Natural killer cell (primary cell): Measurements from ENCODE around the gene MYD88. TPM values are rescaled to one million over a fixed set of nuclear protein-coding genes. Genes with fewer than 3 reads are reported as not detected.

Experiments used
- ATAC-seq, 3 donors: fragments of 150-1000 bp in 2 of 3; fragments of 200-7000 bp in 1 of 3; cut with Tn5 transposase; 1 replicate in 1 of 3; 2 replicates in 2 of 3; pipeline ENCODE4 v1.10.0; 2021; ENCODE audit warnings: mild to moderate bottlenecking in 2 of 3, moderate library complexity in 2 of 3
- DNase-seq, 2 donors: peaks; one replicate each; pipeline versions ENCODE4 v3.0.0 to v3.0.0-alpha.2; 2013 to 2021; ENCODE audit warnings: mixed read lengths in 1 of 2
- H3K27ac ChIP-seq: one replicate; pipeline ENCODE4 v1.5.1; 2013; ENCODE audit warnings: mild to moderate bottlenecking, low read length
- H3K27me3 ChIP-seq: one replicate; pipeline ENCODE4 v1.6.1; 2013; ENCODE audit warnings: low read length; ENCODE audit not compliant: control insufficient read depth, insufficient read depth
- H3K36me3 ChIP-seq: one replicate; pipeline ENCODE4 v1.6.1; 2013; ENCODE audit warnings: low read length; ENCODE audit not compliant: control insufficient read depth, insufficient read depth
- H3K4me1 ChIP-seq: one replicate; pipeline ENCODE4 v1.6.1; 2013; ENCODE audit warnings: low read length; ENCODE audit not compliant: control insufficient read depth, insufficient read depth
- H3K4me3 ChIP-seq: one replicate; pipeline ENCODE4 v1.5.1; 2013; ENCODE audit warnings: low read length
- H3K9me3 ChIP-seq: one replicate; pipeline ENCODE4 v1.6.1; 2013; ENCODE audit warnings: low read length; ENCODE audit not compliant: control insufficient read depth, insufficient read depth
- H3K27ac Mint-ChIP-seq, 2 donors: one replicate each; pipeline ENCODE4 v1.8.0; 2022; ENCODE audit warnings: mild to moderate bottlenecking in 2 of 2, mixed read lengths in 2 of 2, moderate library complexity in 1 of 2
- H3K27me3 Mint-ChIP-seq, 2 donors: one replicate each; pipeline ENCODE4 v1.8.0; 2022; ENCODE audit warnings: low read depth in 2 of 2, mixed read lengths in 2 of 2
- H3K36me3 Mint-ChIP-seq: one replicate; pipeline ENCODE4 v1.8.0; 2022; ENCODE audit warnings: mixed read lengths
- H3K4me1 Mint-ChIP-seq, 2 donors: one replicate each; pipeline ENCODE4 v1.8.0; 2022; ENCODE audit warnings: mixed read lengths in 2 of 2
- H3K4me3 Mint-ChIP-seq: one replicate; pipeline ENCODE4 v1.8.0; 2022; ENCODE audit warnings: mild to moderate bottlenecking, moderate library complexity, mixed read lengths
- H3K9me3 Mint-ChIP-seq, 2 donors: one replicate each; pipeline ENCODE4 v1.8.0; 2022; ENCODE audit warnings: mixed read lengths in 2 of 2
- WGBS: methylation state at CpG from one replicate; pipeline ENCODE4 v1.1.7; 2013; ENCODE audit warnings: missing lambda C conversion rate; ENCODE audit not compliant: insufficient coverage; 5-methylcytosine and 5-hydroxymethylcytosine counted together
- intact Hi-C: fragments of 100-400 bp; cut with micrococcal nuclease; formaldehyde crosslinking; loops from one replicate; pipeline ENCODE4 v1.14.2; 2022
- total RNA-seq, 4 donors: library from RNA; stranded (reverse); fragments of 120-200 nt in 1 of 4; gene quantifications; one replicate each; pipeline versions ENCODE4 v1.2.3 to v1.2.4, GENCODE V29; 2013 to 2022
- TF ChIP-seq, protein P1 (sequence below): fragments of 200-600 bp; IDR thresholded peaks from one replicate; pipeline ENCODE4 v1.8.0; 2022; ENCODE audit warnings: antibody characterized with exemption

MYD88 gene
- total RNA-seq, 3 donors from 2014 or later (not counting 1 experiment from before 2014, with no cell fraction given), result 60.5 to 71.0 (median 67.7) TPM

DNA sequence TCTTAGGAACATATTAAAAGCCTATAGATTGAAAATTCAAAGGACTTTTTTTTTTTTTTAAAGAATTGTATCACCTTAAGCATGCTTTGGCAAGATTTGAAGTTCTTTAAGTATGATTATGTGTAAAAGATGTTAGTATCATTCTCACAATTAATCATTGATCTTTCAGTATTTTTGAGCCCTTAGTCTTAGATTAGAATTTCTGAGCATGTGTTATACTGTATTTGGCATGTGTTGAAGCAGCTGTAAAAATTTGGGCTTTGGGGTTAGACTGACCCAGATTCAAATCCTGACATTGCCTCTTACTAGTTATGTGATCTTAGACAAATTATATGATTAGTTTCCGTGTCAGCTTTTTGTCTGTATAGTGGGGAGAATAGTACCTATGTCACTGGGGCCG, 33.2 kb downstream of the MYD88 start:
- peaks cover 47 to 66% of the 10 kb centered on the region in 2 donors for H3K4me1 Mint-ChIP-seq
- DNase-seq (no peak), ATAC-seq (no peak)
- WGBS, result 67% methylated on average over 1 of the region's 2 CpGs
- Histone ChIP-seq H3K36me3 (no peaks in the 10 kb centered on the region), H3K4me3 (no peak overlapping the region), H3K27ac (no peak overlapping the region), H3K4me1 (peaks cover 4% of the 10 kb centered on the region), H3K9me3 (no peaks in the 10 kb centered on the region), H3K27me3 (no peaks in the 10 kb centered on the region)
- no peaks in the 10 kb centered on the region for H3K27me3 Mint-ChIP-seq
- no peak overlapping the region for H3K4me3 Mint-ChIP-seq
- no peak overlapping the region for H3K27ac Mint-ChIP-seq
- no peaks in the 10 kb centered on the region for H3K36me3 Mint-ChIP-seq
- TF ChIP-seq, protein P1, sequence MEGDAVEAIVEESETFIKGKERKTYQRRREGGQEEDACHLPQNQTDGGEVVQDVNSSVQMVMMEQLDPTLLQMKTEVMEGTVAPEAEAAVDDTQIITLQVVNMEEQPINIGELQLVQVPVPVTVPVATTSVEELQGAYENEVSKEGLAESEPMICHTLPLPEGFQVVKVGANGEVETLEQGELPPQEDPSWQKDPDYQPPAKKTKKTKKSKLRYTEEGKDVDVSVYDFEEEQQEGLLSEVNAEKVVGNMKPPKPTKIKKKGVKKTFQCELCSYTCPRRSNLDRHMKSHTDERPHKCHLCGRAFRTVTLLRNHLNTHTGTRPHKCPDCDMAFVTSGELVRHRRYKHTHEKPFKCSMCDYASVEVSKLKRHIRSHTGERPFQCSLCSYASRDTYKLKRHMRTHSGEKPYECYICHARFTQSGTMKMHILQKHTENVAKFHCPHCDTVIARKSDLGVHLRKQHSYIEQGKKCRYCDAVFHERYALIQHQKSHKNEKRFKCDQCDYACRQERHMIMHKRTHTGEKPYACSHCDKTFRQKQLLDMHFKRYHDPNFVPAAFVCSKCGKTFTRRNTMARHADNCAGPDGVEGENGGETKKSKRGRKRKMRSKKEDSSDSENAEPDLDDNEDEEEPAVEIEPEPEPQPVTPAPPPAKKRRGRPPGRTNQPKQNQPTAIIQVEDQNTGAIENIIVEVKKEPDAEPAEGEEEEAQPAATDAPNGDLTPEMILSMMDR, result no peak
- intact Hi-C loops, result no loop called here
- no peaks in the 10 kb centered on the region for H3K9me3 Mint-ChIP-seq

GRCh38 chr3:38173834-38174418, 35.5 kb downstream of the MYD88 start:
- Histone ChIP-seq H3K27me3 (no peaks in the 10 kb centered on the region), H3K4me3 (no peak overlapping the region), H3K36me3 (no peaks in the 10 kb centered on the region), H3K4me1 (peaks cover 4% of the 10 kb centered on the region), H3K27ac (no peak overlapping the region), H3K9me3 (no peaks in the 10 kb centered on the region)
- DNase-seq (peak in 1 of 2 donors; percentile 15), ATAC-seq (no peak)
- WGBS, result 72% methylated on average over 4 of the region's 5 CpGs
- TF ChIP-seq, protein P1, result no peak
- Mint-ChIP-seq H3K4me1 (peaks cover 34 to 57% of the 10 kb centered on the region in 2 donors), H3K27me3 (no peaks in the 10 kb centered on the region), H3K27ac (peak overlapping the region in 1 of 2 donors; percentile 4), H3K36me3 (no peaks in the 10 kb centered on the region), H3K9me3 (no peaks in the 10 kb centered on the region), H3K4me3 (no peak overlapping the region)
- intact Hi-C loops, result no loop called here

DNA sequence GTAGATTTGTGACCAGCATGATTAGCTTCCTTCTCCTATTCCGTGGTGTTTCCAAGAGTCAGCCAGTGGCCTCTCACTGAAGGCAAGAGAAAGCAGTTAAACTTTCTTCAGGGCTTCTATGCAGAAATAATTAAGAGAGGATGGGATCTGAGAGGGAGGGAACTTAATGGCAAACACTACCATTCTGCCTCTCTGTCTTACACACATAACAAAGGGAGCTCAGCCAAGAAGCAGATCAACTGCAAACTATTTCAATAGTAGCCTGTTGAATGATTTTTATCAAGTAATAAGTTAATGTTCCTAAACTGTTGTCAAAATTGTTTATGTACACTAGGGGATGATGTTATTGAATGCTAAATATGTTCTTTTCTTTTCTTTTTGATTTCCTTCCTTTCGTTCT, 38.7 kb downstream of the MYD88 start:
- H3K9me3 ChIP-seq, result no peaks in the 10 kb centered on the region
- H3K36me3 ChIP-seq, result no peaks in the 10 kb centered on the region
- H3K4me1 ChIP-seq, result peaks cover 4% of the 10 kb centered on the region
- Mint-ChIP-seq H3K27me3 (no peaks in the 10 kb centered on the region), H3K4me3 (no peak overlapping the region), H3K9me3 (no peaks in the 10 kb centered on the region), H3K4me1 (peaks cover 37 to 53% of the 10 kb centered on the region in 2 donors), H3K27ac (peak overlapping the region in 1 of 2 donors; percentile 21), H3K36me3 (no peaks in the 10 kb centered on the region)
- TF ChIP-seq, protein P1, result no peak
- ATAC-seq, result no peak
- no peak overlapping the region for H3K4me3 ChIP-seq
- DNase-seq, result no peak
- H3K27me3 ChIP-seq, result no peaks in the 10 kb centered on the region
- WGBS, result 59% methylated on average over 2 of the region's 2 CpGs
- H3K27ac ChIP-seq, result no peak overlapping the region
- intact Hi-C loops, result no loop called here

DNA sequence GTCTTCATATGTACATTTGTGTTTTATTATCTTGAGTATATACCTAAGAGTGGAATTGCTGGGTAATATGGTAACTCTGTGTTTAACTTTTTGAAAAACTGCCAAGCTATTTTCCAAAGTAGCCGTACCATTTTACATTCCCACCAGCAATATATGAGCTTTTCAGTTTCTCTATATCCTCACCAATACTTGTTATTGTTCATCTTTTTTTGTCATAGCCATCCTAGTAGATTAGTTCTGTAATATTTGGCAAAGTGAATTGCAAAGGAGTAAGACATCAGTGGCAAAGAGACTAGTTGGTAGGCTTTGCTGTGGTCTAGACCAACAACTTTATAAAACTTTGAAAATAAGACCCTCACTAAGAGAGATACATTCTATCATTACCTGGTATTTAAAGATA, 48.3 kb downstream of the MYD88 start:
- 100% methylated on average over 1 of the region's 1 CpG for WGBS

More for the DNA sequence above, 48.3 kb downstream of the MYD88 start:
- Histone ChIP-seq H3K4me3 (no peak overlapping the region), H3K36me3 (peaks cover 17% of the 10 kb centered on the region), H3K9me3 (no peaks in the 10 kb centered on the region), H3K27ac (no peak overlapping the region), H3K27me3 (no peaks in the 10 kb centered on the region), H3K4me1 (no peaks in the 10 kb centered on the region)
- H3K27me3 Mint-ChIP-seq, result no peaks in the 10 kb centered on the region
- TF ChIP-seq, protein P1, result no peak
- H3K27ac Mint-ChIP-seq, result no peak overlapping the region
- intact Hi-C loops, result no loop called here
- no peak overlapping the region for H3K4me3 Mint-ChIP-seq
- peaks cover 8 to 11% of the 10 kb centered on the region in 2 donors for H3K4me1 Mint-ChIP-seq
- DNase-seq, result no peak
- H3K36me3 Mint-ChIP-seq, result no peaks in the 10 kb centered on the region
- no peaks in the 10 kb centered on the region for H3K9me3 Mint-ChIP-seq
- ATAC-seq, result no peak
